H9 (cell line): ENCODE results near the gene PABPN1. TPM values are rescaled to one million over a fixed set of nuclear protein-coding genes. Genes with fewer than 3 reads are reported as not detected.
A peak's percentile ranks its signal among the peaks of the same experiment; 100 is the strongest.

Experiments
- DNase-seq: peaks from one replicate; pipeline ENCODE4 v3.0.0-alpha.2; 2017
- H2AFZ ChIP-seq: one replicate; pipeline ENCODE4 v1.6.1; 2013; ENCODE audit warnings: mild to moderate bottlenecking, low read length, control low read depth, moderate library complexity
- H2AK5ac ChIP-seq: 2 replicates; pipeline ENCODE4 v1.6.1; 2013; ENCODE audit warnings: low read length, control low read depth, mixed read lengths; ENCODE audit not compliant: insufficient read length
- H2BK120ac ChIP-seq: one replicate; pipeline ENCODE4 v1.6.1; 2013; ENCODE audit warnings: low read depth, mild to moderate bottlenecking, low read length, control low read depth, inconsistent platforms; ENCODE audit not compliant: poor library complexity, severe bottlenecking
- H2BK12ac ChIP-seq: 2 replicates; pipeline ENCODE4 v1.6.1; 2013; ENCODE audit warnings: low read length, control low read depth, mixed read lengths, low read depth; ENCODE audit not compliant: insufficient read length
- H2BK15ac ChIP-seq: 2 replicates; pipeline ENCODE4 v1.6.1; 2013; ENCODE audit warnings: low read depth, low read length, control low read depth
- H2BK20ac ChIP-seq: one replicate; pipeline ENCODE4 v1.6.1; 2013; ENCODE audit warnings: low read depth, mild to moderate bottlenecking, low read length, control low read depth, inconsistent platforms; ENCODE audit not compliant: poor library complexity, severe bottlenecking
- H2BK5ac ChIP-seq: 2 replicates; pipeline ENCODE4 v1.6.1; 2013; ENCODE audit warnings: low read length, control low read depth, mixed read lengths; ENCODE audit not compliant: insufficient read length
- H3K14ac ChIP-seq: 2 replicates; pipeline ENCODE4 v1.6.1; 2013; ENCODE audit warnings: low read length, control low read depth; ENCODE audit not compliant: insufficient read depth
- H3K18ac ChIP-seq: 2 replicates; pipeline ENCODE4 v1.6.1; 2013; ENCODE audit warnings: low read depth, mild to moderate bottlenecking, mixed read lengths, low read length, control low read depth; ENCODE audit not compliant: insufficient read length
- H3K23ac ChIP-seq: 2 replicates; pipeline ENCODE4 v1.6.1; 2013; ENCODE audit warnings: low read length, control low read depth, mixed read lengths, low read depth; ENCODE audit not compliant: insufficient read length
- H3K23me2 ChIP-seq: 2 replicates; pipeline ENCODE4 v1.6.1; 2013; ENCODE audit warnings: low read depth, mild to moderate bottlenecking, mixed read lengths, low read length, control low read depth; ENCODE audit not compliant: insufficient read length, poor library complexity, severe bottlenecking
- H3K27ac ChIP-seq: 2 replicates; pipeline ENCODE4 v1.5.1; 2013; ENCODE audit warnings: low read length, control low read depth, mixed read lengths, low read depth; ENCODE audit not compliant: insufficient read length
- H3K27me3 ChIP-seq: 2 replicates; pipeline ENCODE4 v1.6.1; 2013; ENCODE audit warnings: low read length, control low read depth, inconsistent platforms; ENCODE audit not compliant: insufficient read depth
- H3K4ac ChIP-seq: 2 replicates; pipeline ENCODE4 v1.6.1; 2013; ENCODE audit warnings: low read depth, mild to moderate bottlenecking, control low read depth, inconsistent platforms, low read length, moderate library complexity
- H3K4me1 ChIP-seq: 2 replicates; pipeline ENCODE4 v1.6.1; 2013; ENCODE audit warnings: low read length, control low read depth, inconsistent platforms; ENCODE audit not compliant: insufficient read depth
- H3K4me2 ChIP-seq: 2 replicates; pipeline ENCODE4 v1.6.1; 2013; ENCODE audit warnings: low read length, control low read depth, mixed read lengths; ENCODE audit not compliant: insufficient read length, insufficient read depth
- H3K56ac ChIP-seq: 2 replicates; pipeline ENCODE4 v1.6.1; 2013; ENCODE audit warnings: low read depth, mild to moderate bottlenecking, mixed read lengths, low read length, control low read depth; ENCODE audit not compliant: insufficient read length
- H3K79me1 ChIP-seq: 2 replicates; pipeline ENCODE4 v1.6.1; 2013; ENCODE audit warnings: low read depth, mild to moderate bottlenecking, moderate library complexity, low read length, control low read depth, inconsistent platforms; ENCODE audit not compliant: insufficient read depth, poor library complexity, severe bottlenecking
- H3K79me2 ChIP-seq: 2 replicates; pipeline ENCODE4 v1.6.1; 2013; ENCODE audit warnings: low read length, control low read depth, inconsistent platforms; ENCODE audit not compliant: insufficient read depth
- H3K9ac ChIP-seq: 2 replicates; pipeline ENCODE4 v1.6.1; 2013; ENCODE audit warnings: low read length, control low read depth, mixed read lengths; ENCODE audit not compliant: insufficient read length; ENCODE audit errors: extremely low read depth
- H3K9me3 ChIP-seq: one replicate; pipeline ENCODE4 v1.6.1; 2013; ENCODE audit warnings: low read depth, low read length, inconsistent platforms; ENCODE audit not compliant: control insufficient read depth
- H3T11ph ChIP-seq: one replicate; pipeline ENCODE4 v1.6.1; 2013; ENCODE audit warnings: mild to moderate bottlenecking, low read length, control low read depth, inconsistent platforms
- H4K20me1 ChIP-seq: one replicate; pipeline ENCODE4 v1.6.1; 2013; ENCODE audit not compliant: control insufficient read depth, insufficient read length, insufficient read depth
- H4K5ac ChIP-seq: 2 replicates; pipeline ENCODE4 v1.6.1; 2013; ENCODE audit warnings: low read depth, mild to moderate bottlenecking, mixed read lengths, low read length, control low read depth; ENCODE audit not compliant: insufficient read length
- H4K8ac ChIP-seq: replicated peaks from 2 replicates; pipeline ENCODE4 v1.6.1; 2013; ENCODE audit warnings: low read length, control low read depth, mixed read lengths, low read depth; ENCODE audit not compliant: insufficient read length
- H4K91ac ChIP-seq: 2 replicates; pipeline ENCODE4 v1.6.1; 2013; ENCODE audit warnings: low read depth, mild to moderate bottlenecking, moderate library complexity, mixed read lengths, low read length, control low read depth; ENCODE audit not compliant: insufficient read length
- H3K27ac Mint-ChIP-seq, 3 experiments: 2 replicates in 2 of 3; 3 replicates in 1 of 3; pipeline ENCODE4 v1.8.0; 2020 to 2021; ENCODE audit warnings: mixed read lengths in 3 of 3, mild to moderate bottlenecking in 1 of 3, moderate library complexity in 1 of 3
- H3K27me3 Mint-ChIP-seq: 2 replicates; pipeline ENCODE4 v1.8.0; 2021; ENCODE audit warnings: low read depth, mild to moderate bottlenecking, moderate library complexity, mixed read lengths
- H3K36me3 Mint-ChIP-seq, 3 experiments: 2 replicates in 2 of 3; 3 replicates in 1 of 3; pipeline ENCODE4 v1.8.0; 2020 to 2021; ENCODE audit warnings: low read depth in 3 of 3, mixed read lengths in 3 of 3; ENCODE audit not compliant: insufficient read depth in 1 of 3
- H3K4me1 Mint-ChIP-seq, 2 experiments: 2 replicates each; pipeline ENCODE4 v1.8.0; 2020; ENCODE audit warnings: mixed read lengths in 2 of 2
- H3K4me3 Mint-ChIP-seq, 2 experiments: 2 replicates in 1 of 2; 3 replicates in 1 of 2; pipeline ENCODE4 v1.8.0; 2020 to 2021; ENCODE audit warnings: mild to moderate bottlenecking in 2 of 2, mixed read lengths in 2 of 2, moderate library complexity in 1 of 2
- H3K9me3 Mint-ChIP-seq, 2 experiments: 2 replicates in 1 of 2; 3 replicates in 1 of 2; pipeline ENCODE4 v1.8.0; 2020; ENCODE audit warnings: mild to moderate bottlenecking in 2 of 2, mixed read lengths in 2 of 2, moderate library complexity in 1 of 2
- WGBS: extraction: QIAGEN DNeasy Blood & Tissue Kit; methylation state at CpG from one replicate; pipeline ENCODE4 v1.1.7; 2013; ENCODE audit warnings: missing lambda C conversion rate, low lambda C conversion rate, mixed read lengths; ENCODE audit not compliant: insufficient read length; ENCODE audit errors: extremely low coverage; 5-methylcytosine and 5-hydroxymethylcytosine counted together
- total RNA-seq: library from RNA; stranded (reverse); gene quantifications from 2 replicates; pipeline ENCODE4 v1.2.1, GENCODE V29; 2021
- TF ChIP-seq, protein P1 (sequence below): fragments of 200-600 bp; sonication (generic); conservative IDR thresholded peaks from 3 replicates; pipeline ENCODE4 v1.8.0; 2021; ENCODE audit warnings: antibody characterized with exemption, mild to moderate bottlenecking

Gene PABPN1
- total RNA-seq, 1 experiment from 2014 or later: 333 TPM

DNA sequence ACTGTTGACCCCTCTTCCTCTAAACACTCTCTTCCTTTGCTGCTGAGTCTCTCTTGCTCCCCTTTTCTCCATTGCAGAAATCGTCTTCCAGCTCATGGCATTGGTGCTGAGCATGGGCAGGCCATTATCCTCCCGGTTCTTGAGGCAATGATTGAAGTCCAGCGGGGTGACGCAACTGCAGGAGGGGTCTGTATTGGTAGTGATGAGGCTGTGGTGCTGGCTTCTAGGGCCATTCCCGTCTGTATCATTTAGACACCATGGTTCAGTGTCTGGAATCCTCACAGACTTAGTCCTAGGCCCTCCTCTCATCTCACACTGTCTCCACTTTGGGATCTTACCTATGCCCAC lies 32.1 kb downstream of the PABPN1 start:
- H3T11ph ChIP-seq: no peak overlapping the region
- H3K14ac ChIP-seq: no peak overlapping the region
- no peaks in the 10 kb centered on the region for H3K9me3 ChIP-seq
- no peak overlapping the region for H2BK20ac ChIP-seq
- TF ChIP-seq, protein P1, sequence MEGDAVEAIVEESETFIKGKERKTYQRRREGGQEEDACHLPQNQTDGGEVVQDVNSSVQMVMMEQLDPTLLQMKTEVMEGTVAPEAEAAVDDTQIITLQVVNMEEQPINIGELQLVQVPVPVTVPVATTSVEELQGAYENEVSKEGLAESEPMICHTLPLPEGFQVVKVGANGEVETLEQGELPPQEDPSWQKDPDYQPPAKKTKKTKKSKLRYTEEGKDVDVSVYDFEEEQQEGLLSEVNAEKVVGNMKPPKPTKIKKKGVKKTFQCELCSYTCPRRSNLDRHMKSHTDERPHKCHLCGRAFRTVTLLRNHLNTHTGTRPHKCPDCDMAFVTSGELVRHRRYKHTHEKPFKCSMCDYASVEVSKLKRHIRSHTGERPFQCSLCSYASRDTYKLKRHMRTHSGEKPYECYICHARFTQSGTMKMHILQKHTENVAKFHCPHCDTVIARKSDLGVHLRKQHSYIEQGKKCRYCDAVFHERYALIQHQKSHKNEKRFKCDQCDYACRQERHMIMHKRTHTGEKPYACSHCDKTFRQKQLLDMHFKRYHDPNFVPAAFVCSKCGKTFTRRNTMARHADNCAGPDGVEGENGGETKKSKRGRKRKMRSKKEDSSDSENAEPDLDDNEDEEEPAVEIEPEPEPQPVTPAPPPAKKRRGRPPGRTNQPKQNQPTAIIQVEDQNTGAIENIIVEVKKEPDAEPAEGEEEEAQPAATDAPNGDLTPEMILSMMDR: no peak
- H2AFZ ChIP-seq: no peak overlapping the region
- no peaks in the 10 kb centered on the region for H3K79me1 ChIP-seq
- no peak overlapping the region for H2AK5ac ChIP-seq
- no peaks in the 10 kb centered on the region for H3K79me2 ChIP-seq
- Mint-ChIP-seq H3K4me1 (peaks cover 12 to 14% of the 10 kb centered on the region in 2 experiments), H3K27ac (no peak overlapping the region), H3K9me3 (no peaks in the 10 kb centered on the region; a peak in 2 of 5 replicates), H3K27me3 (peaks cover 39% of the 10 kb centered on the region), H3K36me3 (peaks cover 15 to 29% (median 28%) of the 10 kb centered on the region in 3 experiments), H3K4me3 (peak overlapping the region; percentile 71 to 77)
- H3K27ac ChIP-seq: no peak overlapping the region
- peaks cover 5% of the 10 kb centered on the region for H3K23me2 ChIP-seq
- no peak overlapping the region for H3K4ac ChIP-seq
- H3K18ac ChIP-seq: no peak overlapping the region
- no peak overlapping the region for H3K23ac ChIP-seq
- H4K5ac ChIP-seq: no peak overlapping the region
- no peak overlapping the region for H2BK15ac ChIP-seq
- H3K4me2 ChIP-seq: peak overlapping the region; percentile 24
- H3K4me1 ChIP-seq: 0 out of 2 replicates have a peak, but pooled peaks cover 2% of the 10 kb centered on the region
- no peaks in the 10 kb centered on the region; the same call in 1 of the 2 replicates for H3K27me3 ChIP-seq
- H3K56ac ChIP-seq: no peak overlapping the region
- H4K8ac ChIP-seq: no peak overlapping the region
- no peak overlapping the region for H4K91ac ChIP-seq
- no peak overlapping the region for H2BK120ac ChIP-seq
- DNase-seq: no peak
- no CpG with 5 or more reads among the region's 5 CpGs for WGBS
- H3K9ac ChIP-seq: no peak overlapping the region
- no peaks in the 10 kb centered on the region for H4K20me1 ChIP-seq
- no peak overlapping the region for H2BK5ac ChIP-seq
- H2BK12ac ChIP-seq: no peak overlapping the region
